Stimulated activated CD4-positive, alpha-beta T cell treated with anti-CD3 and anti-CD28 coated beads, Interleukin-15, amount 100 ng/mL, for 24 hours (primary cell): ENCODE results near the gene H2BW2.
"Not testable (repeated sequence)": the region's sequence is repeated elsewhere in the genome, so short reads cannot be mapped to it uniquely, and the experiment has no call there.

ENCODE experiments used
- DNase-seq: peaks from one replicate; pipeline ENCODE4 v3.0.0-alpha.2; 2020

H2BW2 gene

DNA sequence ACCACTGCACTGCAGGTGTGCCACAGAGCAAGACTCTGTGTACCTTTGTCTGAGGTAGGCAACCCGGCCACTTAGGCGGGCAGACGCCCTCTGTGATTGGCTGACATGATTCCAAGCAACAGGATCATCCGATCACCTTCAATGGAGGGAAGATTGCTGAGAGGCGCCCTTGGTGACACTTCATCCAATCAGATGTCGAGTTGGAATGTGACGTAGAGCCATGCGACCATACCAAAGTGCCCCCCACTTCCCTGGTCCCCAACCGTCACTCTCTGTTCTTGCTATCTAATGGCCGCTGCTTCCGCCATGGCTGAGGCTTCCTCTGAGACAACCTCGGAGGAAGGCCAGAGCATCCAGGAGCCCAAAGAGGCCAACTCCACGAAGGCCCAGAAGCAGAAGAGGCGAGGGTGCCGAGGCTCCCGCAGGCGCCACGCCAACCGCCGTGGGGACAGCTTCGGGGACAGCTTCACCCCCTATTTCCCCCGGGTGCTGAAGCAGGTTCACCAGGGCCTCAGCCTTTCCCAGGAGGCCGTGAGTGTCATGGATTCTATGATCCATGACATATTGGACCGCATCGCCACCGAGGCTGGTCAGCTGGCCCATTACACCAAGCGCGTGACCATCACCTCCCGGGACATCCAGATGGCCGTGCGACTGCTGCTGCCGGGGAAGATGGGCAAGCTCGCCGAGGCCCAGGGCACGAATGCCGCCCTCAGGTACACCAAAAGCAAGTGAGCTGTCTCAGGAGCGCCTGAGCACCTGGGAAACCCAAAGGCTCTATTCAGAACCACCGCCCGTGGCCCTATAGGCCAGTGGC lies at the start of gene H2BW2:
Gene H2BW2 (plus strand): TSS at position 268 of the 817 bp plus-strand sequence. CDS start 39 bp downstream, at position 307.
- DNase-seq = no peak

DNA sequence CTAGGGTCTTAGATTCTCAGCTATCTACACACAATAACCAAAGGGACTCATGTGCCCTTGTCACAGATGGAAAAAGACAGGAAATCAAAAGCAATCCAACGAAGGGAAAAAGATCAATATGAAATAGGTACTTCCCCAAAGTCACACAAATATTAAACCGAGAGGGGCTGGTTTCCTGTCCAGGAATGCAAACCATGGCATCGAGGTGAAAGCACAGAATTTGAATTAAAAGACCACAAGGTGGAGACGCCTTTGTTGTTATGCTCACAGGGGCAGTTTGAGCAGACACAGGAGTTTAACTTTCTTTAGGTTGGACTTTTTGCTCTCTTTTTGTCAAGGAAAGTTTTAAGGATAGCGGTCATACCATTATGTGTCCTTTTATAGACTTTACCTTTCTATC lies 40.5 kb upstream of the H2BW2 start:
- no peak for DNase-seq

DNA sequence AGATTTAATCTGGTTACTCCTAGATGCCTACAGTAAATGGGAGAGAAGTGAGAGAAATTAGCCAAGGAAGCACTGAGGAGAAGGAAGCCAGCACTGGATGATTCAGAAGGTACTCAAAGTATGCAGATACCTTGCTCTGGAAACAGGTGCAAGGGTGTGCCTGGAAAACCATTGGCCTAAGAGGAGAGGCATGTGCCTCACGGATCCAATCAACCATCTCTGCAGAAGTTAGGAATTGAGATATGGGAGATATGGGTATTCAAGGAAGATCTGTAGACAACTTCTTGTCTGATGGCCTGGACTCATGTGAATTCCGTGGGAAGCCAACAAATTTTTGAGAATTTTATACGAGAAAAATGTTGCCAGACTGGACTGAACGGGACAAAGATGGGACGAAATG lies 30.9 kb upstream of the H2BW2 start:
- DNase-seq = no peak

DNA sequence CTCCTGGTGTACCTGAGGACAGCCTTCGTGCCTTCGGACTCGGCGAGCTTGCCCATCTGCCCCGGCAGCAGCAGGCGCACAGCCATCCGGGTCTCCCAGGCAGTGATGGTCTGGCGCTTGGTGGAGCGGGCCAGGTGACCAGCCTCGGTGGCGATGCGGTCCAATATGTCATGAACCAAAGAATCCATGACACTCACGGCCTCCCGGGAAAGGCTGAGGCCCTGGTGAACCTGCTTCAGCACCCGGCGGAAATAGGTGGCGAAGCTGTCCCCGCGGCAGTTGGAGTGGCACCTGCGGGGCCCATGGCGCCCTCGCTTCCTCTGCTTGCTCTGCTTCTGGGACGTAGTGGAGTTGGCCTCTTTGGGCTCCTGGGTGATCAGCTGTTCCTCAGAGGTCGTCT lies 26.6 kb upstream of the H2BW2 start:
- no peak for DNase-seq

DNA sequence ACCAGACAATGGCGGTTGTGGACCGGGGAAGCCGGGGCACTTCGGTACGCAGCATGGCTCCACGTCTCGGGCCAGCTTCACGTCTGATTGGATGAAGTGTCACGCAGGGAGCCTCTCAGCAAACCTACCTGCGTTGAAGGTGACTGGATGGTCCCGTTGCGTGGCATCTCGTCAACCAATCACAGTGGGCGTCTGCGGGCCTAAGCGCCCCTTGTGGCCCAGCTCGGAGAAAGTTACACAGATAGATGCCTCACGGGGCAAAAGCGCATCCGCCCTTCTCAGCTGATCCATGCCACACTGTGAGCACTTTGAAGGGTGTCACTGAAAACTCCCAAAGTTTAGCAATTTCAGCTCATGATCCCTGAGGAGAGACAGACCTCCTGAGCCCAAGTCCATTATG lies 26.1 kb upstream of the H2BW2 start, which contains the start of gene H2BW1:
Gene H2BW1 (minus strand): TSS at position 103 of the 400 bp plus-strand sequence. CDS start 132 bp downstream, outside the sequence.
- DNase-seq = no peak

DNA sequence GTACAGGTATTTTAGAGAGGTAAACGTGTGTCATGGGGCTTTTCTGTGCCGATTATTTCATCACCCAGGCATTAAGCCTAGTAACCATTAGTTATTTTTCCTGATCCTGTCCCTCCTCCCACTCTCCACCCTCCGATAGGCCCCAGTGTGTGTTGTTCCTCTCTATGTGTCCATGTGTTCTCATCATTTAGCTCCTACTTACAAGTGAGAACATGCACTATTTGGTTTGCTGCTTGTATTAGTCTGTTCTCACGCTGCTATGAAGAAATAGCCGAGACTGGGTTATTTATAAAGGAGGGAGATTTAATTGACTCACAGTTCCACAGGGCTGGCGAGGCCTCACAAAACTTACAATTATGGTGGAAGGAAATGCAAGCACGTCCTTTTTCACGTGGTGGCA lies 24.2 kb upstream of the H2BW2 start:
- not testable (repeated sequence) for DNase-seq

DNA sequence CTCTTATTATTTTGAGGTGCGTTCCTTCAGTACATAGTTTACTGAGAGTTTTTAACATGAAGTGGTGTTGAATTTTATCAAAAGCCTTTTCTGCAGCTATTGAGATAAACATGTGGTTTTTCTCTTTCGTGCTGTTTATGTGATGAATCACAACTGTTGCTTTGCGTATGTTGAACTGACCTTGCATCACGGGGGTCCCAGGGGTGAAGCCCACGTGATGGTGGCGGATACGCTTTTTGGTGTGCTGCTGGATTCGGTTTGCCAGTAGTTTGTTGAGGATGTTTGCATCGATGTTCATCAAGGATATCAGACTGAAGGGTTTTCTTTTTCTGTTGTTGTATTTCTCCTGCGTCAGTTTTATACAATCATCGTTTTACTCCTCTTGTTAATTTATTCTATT lies 21.6 kb upstream of the H2BW2 start:
- no peak for DNase-seq

DNA sequence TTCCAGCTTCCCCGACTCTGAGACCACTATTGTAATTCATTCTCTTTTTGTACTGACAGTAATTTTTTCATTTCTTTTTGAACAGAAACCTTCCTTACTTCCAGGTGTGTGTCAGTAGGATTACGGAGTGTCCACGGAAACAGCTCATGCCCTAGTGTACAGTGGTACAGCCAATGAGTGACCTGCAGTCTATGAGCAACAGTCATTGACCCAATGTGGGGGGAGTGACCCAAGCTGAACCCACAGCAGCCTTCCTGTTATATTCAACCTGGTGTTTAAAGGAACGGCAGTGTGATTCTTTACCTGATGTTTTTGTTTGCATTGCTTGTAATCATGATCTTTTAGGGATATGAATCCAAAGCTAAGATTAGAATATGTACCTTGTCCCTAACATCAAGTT lies 1.2 kb downstream of the H2BW2 start:
- no peak for DNase-seq

DNA sequence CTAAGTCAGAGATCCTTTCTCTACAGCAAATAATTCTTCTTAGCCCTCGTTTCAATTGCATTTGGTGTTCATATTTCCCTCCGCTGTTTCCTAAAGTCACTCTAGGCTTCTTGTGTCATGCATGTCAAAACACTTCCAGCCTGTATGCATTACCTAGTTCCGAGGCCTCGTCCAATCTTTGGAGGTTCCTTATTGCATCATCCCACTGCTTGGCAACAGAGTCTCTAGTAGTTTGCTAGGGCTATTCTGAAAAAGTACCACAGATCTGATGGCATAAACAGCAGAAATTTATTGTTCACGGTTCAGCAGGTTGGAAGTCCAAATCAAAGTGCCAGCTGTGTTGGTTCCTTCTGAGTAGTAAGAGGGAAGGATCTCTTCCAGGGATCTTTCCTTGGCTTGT lies 5.9 kb downstream of the H2BW2 start:
- no peak for DNase-seq

DNA sequence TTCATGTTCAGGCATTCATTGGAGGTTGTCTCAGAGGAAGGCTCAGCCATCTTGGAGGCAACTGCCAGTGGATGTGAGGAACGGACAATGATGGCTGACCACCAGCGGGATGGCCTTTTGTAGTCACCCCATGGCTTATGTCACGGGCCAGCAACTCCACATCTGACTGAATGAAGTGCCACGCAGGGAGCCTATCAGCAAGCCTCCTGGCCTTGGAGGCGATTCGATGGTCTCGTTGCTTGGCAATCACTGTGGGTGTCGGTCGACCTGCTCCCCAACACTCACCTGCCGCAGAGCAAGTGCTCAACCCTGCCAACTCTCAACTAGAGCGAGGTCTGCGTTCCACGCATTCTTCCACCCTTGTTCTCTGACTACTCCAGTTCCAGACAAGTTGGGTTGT lies 7.4 kb downstream of the H2BW2 start:
- DNase-seq = no peak

DNA sequence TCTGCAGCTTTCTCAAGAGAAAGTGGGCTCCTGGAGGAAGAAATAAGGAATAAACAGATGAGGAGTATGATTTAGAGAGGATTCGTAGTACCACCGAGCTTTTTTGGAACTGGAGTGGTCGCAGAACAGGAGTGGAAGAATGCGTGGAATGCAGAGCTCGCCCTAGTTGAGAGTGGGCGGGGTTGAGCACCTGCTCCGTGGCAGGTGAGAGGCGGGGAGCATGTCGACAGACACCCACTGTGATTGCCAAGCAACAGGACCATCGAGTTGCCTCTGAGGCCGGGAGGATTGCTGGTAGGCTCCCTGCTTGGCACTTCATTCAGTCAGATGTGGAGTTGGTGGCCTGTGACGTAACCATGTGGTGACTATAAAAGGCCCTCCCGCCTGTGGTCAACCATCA lies 15.2 kb downstream of the H2BW2 start:
- DNase-seq = not testable (repeated sequence)

DNA sequence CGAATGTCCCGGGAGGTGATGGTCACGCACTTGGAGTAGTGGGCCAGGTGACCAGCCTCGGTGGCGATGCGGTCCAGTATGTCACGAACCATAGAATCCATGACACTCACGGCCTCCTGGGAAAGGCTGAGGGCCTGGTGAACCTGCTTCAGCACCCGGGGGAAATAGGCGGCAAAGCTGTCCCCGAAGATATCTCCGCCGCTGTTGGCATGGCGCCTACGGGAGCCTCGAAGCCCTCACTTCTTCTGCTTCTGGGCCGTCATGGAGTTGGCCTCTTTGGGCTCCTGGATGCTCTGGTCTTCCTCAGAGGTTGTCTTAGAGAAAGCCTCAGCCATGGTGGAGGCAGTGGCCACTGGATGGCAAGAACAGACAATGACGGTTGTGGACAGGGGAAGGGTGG lies 22.9 kb downstream of the H2BW2 start:
- not testable (repeated sequence) for DNase-seq

DNA sequence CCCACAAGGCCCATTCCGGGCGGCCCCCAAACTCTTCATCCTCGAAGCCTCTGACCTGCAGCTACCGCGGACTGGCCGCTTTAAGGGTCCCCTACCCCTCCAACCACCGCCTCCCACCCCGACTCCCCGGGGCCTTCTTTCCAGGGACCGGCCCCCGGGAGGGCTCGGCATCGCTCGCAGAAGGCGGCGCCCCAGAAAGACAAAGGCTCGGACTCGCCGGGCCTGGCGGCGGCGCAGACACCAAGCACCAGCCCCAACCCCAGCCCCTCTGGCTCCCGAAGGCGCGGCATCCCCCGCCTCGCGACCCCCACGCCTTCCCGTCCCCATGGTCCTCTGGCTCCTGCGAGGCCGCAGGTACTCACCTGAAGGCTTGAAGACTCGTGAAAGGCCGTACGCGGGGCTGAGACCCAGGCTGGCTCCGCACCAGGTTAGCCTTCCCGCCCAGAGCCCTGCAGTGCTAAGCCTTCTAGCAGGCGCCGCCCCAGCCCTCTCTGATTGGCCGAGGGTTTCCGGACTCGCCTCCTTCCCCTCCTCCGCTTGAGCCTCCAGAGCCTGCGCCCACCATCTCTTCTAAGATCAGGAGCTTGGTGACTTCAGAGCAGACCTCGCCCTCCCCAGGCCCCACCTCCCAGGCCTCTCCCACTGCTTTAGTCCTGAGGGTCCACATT lies 36.2 kb downstream of the H2BW2 start, which contains the start of gene TMSB15C:
Gene TMSB15C (minus strand): TSS at position 459 of the 668 bp plus-strand sequence.
- DNase-seq = not testable (repeated sequence)

DNA sequence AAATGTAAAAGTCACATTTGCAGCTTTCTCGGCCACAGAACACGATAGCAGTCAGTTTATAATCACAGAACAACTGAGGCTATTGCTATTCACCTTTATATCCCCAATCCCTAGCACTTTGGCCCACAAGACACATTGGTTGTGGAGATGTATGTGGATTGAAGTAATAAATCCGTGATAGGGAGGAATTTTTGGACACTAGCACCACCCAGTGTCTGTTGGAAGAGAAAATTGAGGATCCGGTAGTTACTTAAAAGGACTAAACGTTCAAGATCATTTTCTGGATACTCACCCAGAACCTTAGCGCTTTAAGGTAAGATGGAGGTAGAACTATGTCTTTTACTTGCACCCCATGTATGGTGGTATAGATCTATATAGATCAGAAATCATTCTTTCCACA lies 38.1 kb downstream of the H2BW2 start:
- DNase-seq = not testable (repeated sequence)

DNA sequence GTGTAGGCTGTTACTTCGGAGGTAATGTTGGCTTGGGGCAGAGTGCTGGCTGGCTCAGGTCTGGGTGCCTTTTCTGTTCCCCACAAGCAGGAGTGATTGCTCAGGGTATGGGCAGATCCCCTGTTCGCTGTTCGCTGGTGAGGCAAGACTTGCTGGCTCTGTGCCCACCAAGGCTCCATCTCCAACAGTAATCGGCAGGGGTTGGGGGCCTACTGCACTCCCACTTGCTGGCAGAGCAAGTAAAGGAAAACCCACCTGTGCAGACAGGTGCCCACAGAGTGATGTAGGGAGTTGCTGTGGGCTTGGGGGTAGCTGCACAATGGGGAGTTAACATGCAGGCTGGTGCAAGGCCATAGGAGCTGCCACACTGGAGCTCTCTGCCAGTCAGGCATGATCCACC lies 44.3 kb downstream of the H2BW2 start:
- no peak for DNase-seq

DNA sequence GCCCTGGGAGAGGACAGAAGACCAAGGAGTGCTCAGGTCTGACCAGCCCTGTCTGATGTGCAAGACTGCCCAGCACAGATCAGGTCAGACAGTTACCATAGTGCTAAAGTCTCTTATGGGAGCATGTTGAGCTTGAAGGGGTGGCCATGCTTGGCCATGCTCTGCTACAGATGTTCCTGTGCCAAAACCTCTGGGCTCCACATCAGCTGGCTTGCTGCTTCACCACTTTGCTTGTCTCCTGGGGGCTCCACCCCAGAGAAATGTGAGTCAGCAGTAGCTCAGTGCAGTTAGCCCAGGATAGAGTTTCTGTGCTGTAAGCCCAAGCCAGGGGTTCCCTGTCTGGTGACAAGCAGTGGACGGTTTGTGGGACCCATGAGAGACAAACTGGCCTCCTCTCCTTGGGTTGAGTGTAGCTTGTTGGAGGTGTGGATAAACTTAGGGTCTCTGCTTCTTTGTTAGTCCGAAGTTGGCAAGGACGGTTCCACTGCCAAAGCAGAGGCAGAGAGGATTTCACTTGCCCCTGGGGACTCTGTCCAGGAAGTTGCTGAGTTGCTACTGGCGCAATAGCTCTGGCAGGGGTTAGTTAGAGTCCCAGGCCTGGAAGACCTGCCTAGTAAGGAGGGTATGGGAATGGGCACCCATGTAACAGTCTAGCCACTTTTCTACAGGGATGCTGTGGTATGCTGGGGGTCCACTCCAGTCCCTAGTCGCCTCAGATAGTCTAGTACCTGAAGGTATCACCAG lies 45.0 kb downstream of the H2BW2 start:
- no peak for DNase-seq

DNA sequence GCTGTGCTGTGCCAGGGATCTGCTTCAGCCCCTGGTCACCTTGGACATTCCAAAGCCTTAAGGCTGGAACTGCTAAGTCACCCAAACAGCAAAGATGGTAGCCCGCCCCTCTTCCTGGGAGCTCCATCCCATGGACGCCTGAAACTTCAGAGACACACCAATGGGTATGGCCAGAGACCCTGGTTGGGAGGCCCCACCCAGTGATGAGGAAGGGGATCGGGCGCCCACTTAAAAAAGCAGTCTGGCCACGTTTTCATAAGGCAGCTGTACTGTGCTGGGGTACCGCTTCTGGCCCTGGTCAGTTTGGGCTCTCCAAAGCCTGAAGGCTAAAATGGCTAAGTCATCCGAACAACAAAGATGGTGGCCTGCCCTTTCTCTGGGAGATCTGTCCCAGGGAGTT lies 45.7 kb downstream of the H2BW2 start:
- no peak for DNase-seq

DNA sequence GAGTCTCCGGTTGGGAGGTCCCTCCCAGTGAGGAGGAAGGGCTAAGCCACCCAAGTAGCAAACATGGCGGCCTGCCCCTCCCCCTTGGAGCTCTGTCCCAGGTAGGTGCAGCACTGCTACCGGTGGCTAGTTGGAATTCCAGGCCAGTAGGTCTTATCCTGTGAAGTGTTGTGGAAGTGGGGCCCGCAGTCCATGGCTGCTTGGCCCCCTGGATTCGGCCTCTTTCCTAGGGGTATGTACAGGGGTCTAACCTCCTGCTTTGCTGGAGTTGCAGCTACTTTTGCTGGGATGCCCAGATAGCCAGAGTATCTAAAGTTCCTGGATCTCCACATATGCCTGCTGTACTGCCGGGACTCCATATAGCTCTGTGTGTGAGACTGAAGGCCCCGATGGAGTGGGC lies 46.2 kb downstream of the H2BW2 start:
- no peak for DNase-seq
